Osteocyte (in vitro differentiated cells): ENCODE measurements around the gene LRRFIP2. TPM values are rescaled to one million over a fixed set of nuclear protein-coding genes. Genes with fewer than 3 reads are reported as not detected.

Experiments
- DNase-seq: peaks from one replicate; pipeline ENCODE4 v3.0.0; 2021; ENCODE audit warnings: mixed read lengths; ENCODE audit not compliant: unreplicated experiment; ENCODE audit errors: extremely low spot score
- H3K27ac Mint-ChIP-seq: one replicate; pipeline ENCODE4 v1.8.0; 2021; ENCODE audit warnings: mild to moderate bottlenecking, mixed read lengths; ENCODE audit not compliant: unreplicated experiment
- H3K27me3 Mint-ChIP-seq: one replicate; pipeline ENCODE4 v1.8.0; 2021; ENCODE audit warnings: mixed read lengths; ENCODE audit not compliant: unreplicated experiment
- H3K36me3 Mint-ChIP-seq: one replicate; pipeline ENCODE4 v1.8.0; 2021; ENCODE audit warnings: mixed read lengths; ENCODE audit not compliant: unreplicated experiment
- H3K4me1 Mint-ChIP-seq: one replicate; pipeline ENCODE4 v1.8.0; 2021; ENCODE audit warnings: mixed read lengths; ENCODE audit not compliant: unreplicated experiment
- H3K4me3 Mint-ChIP-seq: one replicate; pipeline ENCODE4 v1.8.0; 2021; ENCODE audit warnings: mild to moderate bottlenecking, moderate library complexity, mixed read lengths; ENCODE audit not compliant: unreplicated experiment
- H3K9me3 Mint-ChIP-seq: one replicate; pipeline ENCODE4 v1.8.0; 2021; ENCODE audit warnings: mixed read lengths; ENCODE audit not compliant: unreplicated experiment
- CTCF ChIP-seq: fragments of 200-600 bp; sonication (generic); IDR thresholded peaks from 2 replicates; pipeline ENCODE4 v1.5.0; 2021; ENCODE audit warnings: antibody characterized with exemption, mild to moderate bottlenecking, moderate library complexity
- total RNA-seq: library from RNA; stranded (reverse); gene quantifications from 2 replicates; pipeline ENCODE4 v1.2.1, GENCODE V29; 2021

Gene LRRFIP2
- total RNA-seq, 1 donor from 2014 or later, result 43.2 TPM

GRCh38 chr3:37094636-37095035 is 79.7 kb downstream of the LRRFIP2 start:
- H3K4me3 Mint-ChIP-seq, result no peak overlapping the region
- no peaks in the 10 kb centered on the region for H3K27me3 Mint-ChIP-seq
- no peak for DNase-seq
- TF ChIP-seq CTCF, result no peak
- peaks cover 25% of the 10 kb centered on the region for H3K4me1 Mint-ChIP-seq
- peaks cover 22% of the 10 kb centered on the region for H3K36me3 Mint-ChIP-seq
- H3K9me3 Mint-ChIP-seq, result no peaks in the 10 kb centered on the region
- no peak overlapping the region for H3K27ac Mint-ChIP-seq

- Mint-ChIP-seq H3K4me3 (no peak overlapping the region), H3K9me3 (no peaks in the 10 kb centered on the region), H3K27me3 (no peaks in the 10 kb centered on the region), H3K4me1 (peaks cover 22% of the 10 kb centered on the region), H3K36me3 (peaks cover 26% of the 10 kb centered on the region), H3K27ac (no peak overlapping the region)
- TF ChIP-seq CTCF, result no peak
- DNase-seq, result no peak
Observed at GRCh38 chr3:37093481-37093880, 80.9 kb downstream of the LRRFIP2 start.

- H3K4me3 Mint-ChIP-seq, result no peak overlapping the region
- no peaks in the 10 kb centered on the region for H3K27me3 Mint-ChIP-seq
- no peak for TF ChIP-seq CTCF
- H3K27ac Mint-ChIP-seq, result no peak overlapping the region
- peaks cover 30% of the 10 kb centered on the region for H3K36me3 Mint-ChIP-seq
- H3K4me1 Mint-ChIP-seq, result peaks cover 19% of the 10 kb centered on the region
- no peaks in the 10 kb centered on the region for H3K9me3 Mint-ChIP-seq
- DNase-seq, result no peak
Observed at GRCh38 chr3:37092484-37092883, 81.9 kb downstream of the LRRFIP2 start.

GRCh38 chr3:37087870-37088269 is 86.5 kb downstream of the LRRFIP2 start:
- Mint-ChIP-seq H3K27me3 (no peaks in the 10 kb centered on the region), H3K9me3 (no peaks in the 10 kb centered on the region), H3K4me1 (peaks cover 2% of the 10 kb centered on the region), H3K4me3 (no peak overlapping the region), H3K36me3 (peaks cover 32% of the 10 kb centered on the region), H3K27ac (no peak overlapping the region)
- DNase-seq, result no peak
- TF ChIP-seq CTCF, result no peak

GRCh38 chr3:37086918-37087317 is 87.5 kb downstream of the LRRFIP2 start:
- H3K4me1 Mint-ChIP-seq, result peaks cover 2% of the 10 kb centered on the region
- H3K9me3 Mint-ChIP-seq, result no peaks in the 10 kb centered on the region
- H3K4me3 Mint-ChIP-seq, result no peak overlapping the region
- TF ChIP-seq CTCF, result no peak
- no peak for DNase-seq
- no peak overlapping the region for H3K27ac Mint-ChIP-seq
- no peaks in the 10 kb centered on the region for H3K27me3 Mint-ChIP-seq
- peaks cover 35% of the 10 kb centered on the region for H3K36me3 Mint-ChIP-seq
